NCI-H748 (cell line): ENCODE results near the gene TTYH3.
"Not testable (repeated sequence)": the region's sequence is repeated elsewhere in the genome, so short reads cannot be mapped to it uniquely, and the experiment has no call there.

Experiments used
- DNase-seq: peaks from one replicate; lab custom pipeline; 2025; ENCODE audit not compliant: unreplicated experiment; lab: John Stamatoyannopoulos, UW

The TTYH3 gene

GRCh38 chr7:2631946-2632732 lies at the start of gene TTYH3:
Gene TTYH3, plus strand, starts transcription at chr7:2631986. Its CDS starts 170 bp downstream, at chr7:2632156.
- peak; percentile 66 for DNase-seq

- no peak for DNase-seq
These were observed 49.6 kb upstream of the TTYH3 start for GRCh38 chr7:2582006-2582735.

GRCh38 chr7:2583798-2584580 lies 47.8 kb upstream of the TTYH3 start:
- no peak for DNase-seq

- no peak for DNase-seq
These were observed 46.3 kb upstream of the TTYH3 start for GRCh38 chr7:2585446-2585845.

- DNase-seq = no peak
These were observed 45.3 kb upstream of the TTYH3 start for GRCh38 chr7:2586326-2587020.

GRCh38 chr7:2587134-2587533 lies 44.7 kb upstream of the TTYH3 start:
- no peak for DNase-seq

GRCh38 chr7:2587778-2588177 lies 44.0 kb upstream of the TTYH3 start:
- no peak for DNase-seq

GRCh38 chr7:2589341-2589740 lies 42.4 kb upstream of the TTYH3 start:
- DNase-seq = no peak

- DNase-seq = not testable (repeated sequence)
These were observed 41.8 kb upstream of the TTYH3 start for GRCh38 chr7:2589941-2590340.

GRCh38 chr7:2592375-2592865 lies 39.4 kb upstream of the TTYH3 start:
- no peak for DNase-seq

- no peak for DNase-seq
These were observed 38.6 kb upstream of the TTYH3 start for GRCh38 chr7:2593036-2593727.

- no peak for DNase-seq
These were observed 37.2 kb upstream of the TTYH3 start for GRCh38 chr7:2594599-2594998.

GRCh38 chr7:2595258-2595860 lies 36.4 kb upstream of the TTYH3 start:
- no peak for DNase-seq

GRCh38 chr7:2596464-2597272 lies 35.1 kb upstream of the TTYH3 start:
- no peak for DNase-seq

- no peak for DNase-seq
These were observed 34.5 kb upstream of the TTYH3 start for GRCh38 chr7:2597273-2597640.

- DNase-seq = no peak
These were observed 33.5 kb upstream of the TTYH3 start for GRCh38 chr7:2598154-2598823.

- no peak for DNase-seq
These were observed 30.7 kb upstream of the TTYH3 start for GRCh38 chr7:2601065-2601464.

- DNase-seq = no peak
These were observed 29.9 kb upstream of the TTYH3 start for GRCh38 chr7:2601907-2602306.
